K562 (cell line): Measurements from ENCODE around the gene TNFSF11. TPM values are rescaled to one million over a fixed set of nuclear protein-coding genes. Genes with fewer than 3 reads are reported as not detected.

ENCODE experiments used
- ATAC-seq: fragments of 200-7000 bp; cut with Tn5 transposase; 3 replicates; pipeline ENCODE4 v1.9.1; 2020; ENCODE audit warnings: moderate library complexity
- BruUV-seq: library from RNA; stranded (reverse); fragments of 400-500 nt; replicated peaks from 2 replicates; lab custom pipeline; 2021; lab: Mats Ljungman, UMichigan
- CTCF ChIA-PET: fragments of 300-600 bp; formaldehyde crosslinking; extraction: SDS; loops from one replicate; lab custom pipeline; 2021; ENCODE audit warnings: low intra/inter-chr PET ratio; lab: Yijun Ruan, JAX
- POLR2A ChIA-PET: fragments of 300-600, 350-650 bp; sonication (Branson Sonifier 250); formaldehyde crosslinking; extraction: SDS; loops from one replicate; lab custom pipeline; 2021; ENCODE audit warnings: antibody characterized with exemption, inconsistent platforms; lab: Yijun Ruan, JAX
- DNase-seq, 4 experiments: peaks; one replicate each; pipeline versions ENCODE4 v3.0.0 to v3.0.0-alpha.2; 2011 to 2018; ENCODE audit warnings: low spot score in 3 of 4, mixed read lengths in 3 of 4; ENCODE audit errors: extremely low read depth in 1 of 4
- FAIRE-seq: peaks from 2 replicates; lab custom pipeline; 2011; peaks lifted over from hg19 to GRCh38; lab: Jason Lieb, UNC
- H2AFZ ChIP-seq: 2 replicates; pipeline ENCODE4 v1.6.0; 2011; ENCODE audit warnings: low read depth, low read length, control low read depth, inconsistent platforms
- H3K27ac ChIP-seq: fragments of 200-600 bp; 3 replicates; pipeline ENCODE4 v1.8.0; 2011; ENCODE audit warnings: low read depth, mild to moderate bottlenecking, control low read depth, inconsistent platforms, low read length, moderate library complexity, mixed read lengths; ENCODE audit errors: extremely low read depth
- H3K27me3 ChIP-seq, 2 experiments: fragments of 300-600 bp in 1 of 2; 2 replicates in 1 of 2; 3 replicates in 1 of 2; pipeline versions ENCODE4 v1.6.0 to v1.8.0; 2011; ENCODE audit warnings: inconsistent platforms in 2 of 2, low read length in 2 of 2, mild to moderate bottlenecking in 1 of 2, mixed read lengths in 1 of 2, moderate library complexity in 1 of 2; ENCODE audit not compliant: control insufficient read depth in 2 of 2, insufficient read depth in 2 of 2
- H3K36me3 ChIP-seq: fragments of 300-600 bp; 3 replicates; pipeline ENCODE4 v1.8.0; 2011; ENCODE audit warnings: mild to moderate bottlenecking, low read length, inconsistent platforms; ENCODE audit not compliant: control insufficient read depth, insufficient read depth
- H3K4me1 ChIP-seq, 2 experiments: fragments of 200-600 bp in 1 of 2; replicated peaks in 1 of 2; 2 replicates in 1 of 2; 3 replicates in 1 of 2; pipeline versions ENCODE4 v1.5.1 to v1.8.0; 2011; ENCODE audit warnings: inconsistent platforms in 2 of 2, low read length in 2 of 2, mild to moderate bottlenecking in 1 of 2, mixed read lengths in 1 of 2, moderate library complexity in 1 of 2; ENCODE audit not compliant: control insufficient read depth in 2 of 2, insufficient read depth in 2 of 2
- H3K4me2 ChIP-seq: 2 replicates; pipeline ENCODE4 v1.6.1; 2011; ENCODE audit warnings: low read length, control low read depth, inconsistent platforms, mixed read lengths; ENCODE audit not compliant: insufficient read depth
- H3K4me3 ChIP-seq: fragments of 200-600 bp; sonication (generic), shearing (Covaris generic); 2 replicates; pipeline ENCODE4 v1.5.1; 2016; ENCODE audit warnings: control low read depth, inconsistent platforms
- H3K79me2 ChIP-seq: fragments of 200-600 bp; 3 replicates; pipeline ENCODE4 v1.8.0; 2011; ENCODE audit warnings: low read length, inconsistent platforms; ENCODE audit not compliant: control insufficient read depth, insufficient read depth
- H3K9ac ChIP-seq, 2 experiments: 2 replicates each; pipeline versions ENCODE4 v1.6.0 to v1.6.1; 2011; ENCODE audit warnings: low read depth in 2 of 2, low read length in 2 of 2, control low read depth in 1 of 2, inconsistent platforms in 1 of 2, mild to moderate bottlenecking in 1 of 2, mixed read lengths in 1 of 2; ENCODE audit not compliant: insufficient read depth in 1 of 2
- H3K9me1 ChIP-seq: one replicate; pipeline ENCODE4 v1.6.0; 2011; ENCODE audit warnings: inconsistent platforms, mild to moderate bottlenecking, low read length, moderate library complexity; ENCODE audit not compliant: control insufficient read depth, insufficient read depth
- H3K9me3 ChIP-seq: replicated peaks from 2 replicates; pipeline ENCODE4 v1.5.1; 2011; ENCODE audit warnings: low read depth, low read length, inconsistent platforms; ENCODE audit not compliant: control insufficient read depth, insufficient read depth
- H4K20me1 ChIP-seq: replicated peaks from 2 replicates; pipeline ENCODE4 v1.6.1; 2011; ENCODE audit warnings: low read length, inconsistent platforms, mixed read lengths; ENCODE audit not compliant: control insufficient read depth, insufficient read depth
- AFF4 ChIP-seq: sonication (generic); formaldehyde crosslinking; IDR thresholded peaks from 2 replicates; pipeline ENCODE4 v1.8.0; 2023; ENCODE audit warnings: mild to moderate bottlenecking, missing genetic modification reagents
- ATF4 ChIP-seq: fragments of 450-650 bp; formaldehyde crosslinking; IDR thresholded peaks from 2 replicates; pipeline ENCODE4 v1.4.0; 2022; ENCODE audit warnings: mild to moderate bottlenecking, moderate library complexity
- CCAR2 ChIP-seq: fragments of 200-400 bp; formaldehyde crosslinking; IDR thresholded peaks from 2 replicates; pipeline ENCODE4 v1.6.1; 2017; ENCODE audit warnings: mild to moderate bottlenecking, low read depth, low read length
- FOXO4 ChIP-seq: fragments of 450-650 bp; formaldehyde crosslinking; IDR thresholded peaks from 2 replicates; pipeline ENCODE4 v1.4.0; 2020; ENCODE audit warnings: mild to moderate bottlenecking, moderate library complexity
- LEF1 ChIP-seq: fragments of 450-650 bp; IDR thresholded peaks from 2 replicates; pipeline ENCODE4 v1.6.1; 2016; ENCODE audit warnings: mild to moderate bottlenecking
- NFRKB ChIP-seq: fragments of 450-650 bp; IDR thresholded peaks from 2 replicates; pipeline ENCODE4 v1.6.1; 2016; ENCODE audit warnings: low read depth
- PHF21A ChIP-seq: fragments of 450-650 bp; IDR thresholded peaks from 2 replicates; pipeline ENCODE4 v1.6.1; 2017; ENCODE audit warnings: low read depth, borderline replicate concordance
- RBM22 ChIP-seq: fragments of 200-400 bp; formaldehyde crosslinking; IDR thresholded peaks from 2 replicates; pipeline ENCODE4 v1.6.1; 2018; ENCODE audit warnings: low read length, low read depth; ENCODE audit not compliant: poor library complexity, severe bottlenecking
- SOX6 ChIP-seq: fragments of 450-650 bp; IDR thresholded peaks from 2 replicates; pipeline ENCODE4 v1.6.1; 2014; ENCODE audit warnings: mild to moderate bottlenecking
- TAF7 ChIP-seq: fragments of 450-650 bp; IDR thresholded peaks from 2 replicates; pipeline ENCODE4 v1.6.1; 2016; ENCODE audit warnings: missing genetic modification characterization, missing compliant biosample characterization
- TAL1 ChIP-seq: fragments of 450-650 bp; IDR thresholded peaks from 2 replicates; pipeline ENCODE4 v1.6.1; 2016; ENCODE audit warnings: mild to moderate bottlenecking
- TCF7 ChIP-seq: sonication (generic); IDR thresholded peaks from 2 replicates; pipeline ENCODE4 v1.6.1; 2016; ENCODE audit warnings: antibody characterized with exemption, borderline replicate concordance
- ZNF165 ChIP-seq: fragments of 250-450 bp; sonication (Bioruptor Pico); IDR thresholded peaks from 2 replicates; pipeline ENCODE4 v1.4.0; 2020; ENCODE audit warnings: borderline replicate concordance
- ZNF3 ChIP-seq: fragments of 250-450 bp; sonication (Bioruptor Pico); IDR thresholded peaks from 2 replicates; pipeline ENCODE4 v1.5.0; 2021; ENCODE audit warnings: mild to moderate bottlenecking, moderate library complexity
- ZNF436 ChIP-seq: fragments of 250-450, 450-650 bp; sonication (Bioruptor Pico); formaldehyde crosslinking; IDR thresholded peaks from 2 replicates; pipeline ENCODE4 v1.7.0; 2020; ENCODE audit warnings: mild to moderate bottlenecking
- WGBS: fragments of 100-300 bp; shearing (Covaris generic); methylation state at CpG from one replicate; pipeline ENCODE4 v1.1.6; 2016; ENCODE audit warnings: low coverage, mixed read lengths; ENCODE audit not compliant: insufficient coverage; ENCODE audit errors: missing lambda C conversion rate; 5-methylcytosine and 5-hydroxymethylcytosine counted together
- in situ Hi-C: fragments of 300-500 bp; cut with MboI; formaldehyde crosslinking; loops from 4 replicates; pipeline ENCODE4 v1.15.0; 2018; ENCODE audit warnings: inconsistent platforms, mixed read lengths
- intact Hi-C: fragments of 100-400 bp; cut with micrococcal nuclease; formaldehyde crosslinking; loops from 2 replicates; pipeline ENCODE4 v1.14.2; 2022
- polyA plus RNA-seq, 8 experiments: library from polyadenylated mRNA; depleted of rRNA in 4 of 8; stranded (reverse) in 5 of 8; unstranded in 3 of 8; fragments of >200 nt; fragmentation: Nextera tagmentation in 2 of 8; fragmentation: Illumina TruSeq in 1 of 8; extraction: Ambion mirVana in 2 of 8; extraction: Trizol in 1 of 8; gene quantifications; 2 replicates each; pipeline versions ENCODE4 v1.2.1 to v1.2.3, GENCODE V29; 2011 to 2014; ENCODE audit warnings: inconsistent platforms in 1 of 8, missing spikeins in 1 of 8
- total RNA-seq, 7 experiments: library from RNA; depleted of rRNA in 6 of 7; stranded (reverse); fragments of >200 nt in 6 of 7; fragmentation: Illumina TruSeq in 2 of 7; extraction: Trizol in 2 of 7; gene quantifications; 2 replicates each; pipeline versions ENCODE4 v1.2.1 to v1.2.3, GENCODE V29; 2011 to 2021; ENCODE audit warnings: low replicate concordance in 1 of 7

The TNFSF11 gene
- total and polyA plus RNA-seq, 9 of the 15 experiments (the other 6 are each of a cell fraction or from before 2014, with no cell fraction given): not detected

GRCh38 chr13:42551611-42552010 lies 22.3 kb upstream of the TNFSF11 start (continued):
- TF ChIP-seq ATF4 (CRISPR knock-in tag): no peak
- no peak for TF ChIP-seq PHF21A
- no peak for TF ChIP-seq ZNF436 (CRISPR knock-in tag)
- TF ChIP-seq FOXO4 (CRISPR knock-in tag): no peak
- TF ChIP-seq RBM22: no peak
- TF ChIP-seq ZNF165 (CRISPR knock-in tag): no peak
- no peak for TF ChIP-seq LEF1
- TF ChIP-seq, all 486 proteins: peak for 0

GRCh38 chr13:42553098-42554046 lies 20.6 kb upstream of the TNFSF11 start:
- POLR2A ChIA-PET: no interaction called here
- Histone ChIP-seq H3K4me2 (no peak overlapping the region), H2AFZ (no peak overlapping the region), H3K79me2 (no peaks in the 10 kb centered on the region), H3K36me3 (no peaks in the 10 kb centered on the region), H3K9me1 (no peaks in the 10 kb centered on the region), H3K9me3 (no peaks in the 10 kb centered on the region), H3K9ac (no peak overlapping the region), H3K27me3 (no peaks in the 10 kb centered on the region), H3K4me1 (no peaks in the 10 kb centered on the region), H3K4me3 (no peak overlapping the region), H4K20me1 (no peaks in the 10 kb centered on the region), H3K27ac (no peak overlapping the region)
- no TSS peak for BruUV-seq
- CTCF ChIA-PET: no interaction called here
- no peak for ATAC-seq
- DNase-seq: no peak
- in situ Hi-C loops (no loop called here), intact Hi-C loops (no loop called here)
- no peak for FAIRE-seq
- 0% methylated on average over 2 of the region's 3 CpGs for whole genome bisulfite sequencing
- TF ChIP-seq ZNF3 (no peak), SOX6 (no peak), TAF7 (tag) (no peak), TCF7 (no peak), TAL1 (no peak), NFRKB (no peak), AFF4 (CRISPR knock-in tag) (no peak), CCAR2 (no peak)
